ENCODE measurements around the gene MTERF2. TPM values are rescaled to one million over a fixed set of nuclear protein-coding genes. Genes with fewer than 3 reads are reported as not detected.
A peak's percentile ranks its signal among the peaks of the same experiment; 100 is the strongest.

MTERF2 gene
- total and polyA plus RNA-seq, 5 experiments from 2014 or later: 4.4 to 14.3 (median 9.3) TPM

DNA sequence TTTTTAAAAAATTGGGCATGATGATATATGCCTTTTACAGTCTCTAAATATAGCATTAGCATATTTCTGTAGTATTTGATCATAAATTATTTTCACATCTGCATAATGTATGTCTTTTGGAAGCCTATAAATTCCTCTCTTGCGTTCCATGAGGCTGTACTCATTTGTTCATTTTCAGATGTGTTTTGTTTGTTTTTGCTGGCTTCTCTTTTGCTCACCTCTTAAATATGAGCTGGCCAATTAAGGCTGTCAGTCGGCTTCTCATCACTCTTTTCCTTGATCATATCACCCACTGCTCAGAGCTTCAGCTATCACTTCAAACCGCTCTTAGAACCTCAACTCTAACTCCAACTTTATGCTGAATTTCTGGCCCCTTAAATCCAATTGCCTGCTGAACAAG lies 24.7 kb downstream of the MTERF2 start:
- DNase-seq (no peak), ATAC-seq (no peak)
- H3K27ac Mint-ChIP-seq: peak overlapping the region in 2 of 10 donors; percentile 33
- no peak overlapping the region for H3K4me3 Mint-ChIP-seq
- no peaks in the 10 kb centered on the region for H3K27me3 Mint-ChIP-seq
- peaks cover 6 to 55% (median 12%) of the 10 kb centered on the region in 3 donors for H3K36me3 Mint-ChIP-seq
- POLR2A ChIA-PET: no interaction called here
- no peaks in the 10 kb centered on the region for H3K9me3 Mint-ChIP-seq
- H3K4me1 Mint-ChIP-seq: peaks cover 35 to 66% (median 62%) of the 10 kb centered on the region in 4 donors

DNA sequence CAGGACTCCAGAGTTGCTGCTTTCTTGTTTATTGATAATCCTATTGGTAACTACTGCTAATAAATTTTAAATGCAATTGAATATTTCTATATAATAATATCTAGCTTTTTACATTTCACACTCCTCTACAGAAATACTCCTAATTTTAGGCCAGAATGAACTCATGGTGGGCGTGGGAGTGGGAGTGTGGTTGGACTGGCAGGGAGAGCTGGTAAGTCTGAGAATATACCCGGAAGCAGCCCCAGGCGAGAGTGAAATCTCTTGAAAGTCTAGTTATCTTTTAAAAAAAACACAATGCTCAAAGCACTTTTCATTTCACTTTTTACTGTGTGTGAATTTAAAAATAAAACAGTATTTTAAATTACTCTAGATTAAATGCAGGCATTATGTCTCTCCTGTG lies 26.5 kb downstream of the MTERF2 start:
- Mint-ChIP-seq H3K4me1 (peaks cover 37 to 67% (median 60%) of the 10 kb centered on the region in 4 donors), H3K36me3 (peaks cover 5 to 40% (median 6%) of the 10 kb centered on the region in 3 donors), H3K4me3 (no peak overlapping the region), H3K9me3 (peaks cover 0 to 2% (median 0%) of the 10 kb centered on the region in 9 donors), H3K27me3 (no peaks in the 10 kb centered on the region), H3K27ac (peak overlapping the region in 3 of 10 donors; percentile 58 to 74 (median 66))
- POLR2A ChIA-PET: interaction anchor here (0.6 kb wide), 1 partner anchor 17 kb away, joined by 3 read pairs; no protein-coding TSS in a partner anchor
- DNase-seq (no peak), ATAC-seq (no peak)

DNA sequence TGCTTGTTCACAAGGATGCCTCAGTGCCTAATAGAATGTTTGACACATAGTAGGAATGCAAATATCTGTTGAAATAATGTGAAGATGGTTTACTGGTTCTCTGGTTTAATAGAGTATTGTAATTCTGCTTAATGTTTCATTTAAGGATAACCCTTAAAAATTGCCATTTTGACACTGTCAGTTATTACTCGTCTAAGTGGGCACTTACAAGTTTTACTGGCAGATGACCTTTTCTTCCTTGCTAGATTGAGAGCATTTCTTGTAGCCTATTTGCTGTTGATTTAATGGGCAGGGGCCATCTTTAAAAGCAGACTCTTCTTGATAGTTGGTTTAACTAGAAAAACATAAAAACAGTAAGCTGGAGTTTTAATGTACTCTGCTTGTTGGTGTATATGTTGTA lies 29.4 kb downstream of the MTERF2 start:
- Mint-ChIP-seq H3K36me3 (peaks cover 0 to 14% (median 0%) of the 10 kb centered on the region in 3 donors), H3K4me3 (peak overlapping the region; percentile 94 to 100 (median 98)), H3K27ac (peak overlapping the region; percentile 93 to 98 (median 96)), H3K9me3 (peaks cover 0 to 2% (median 0%) of the 10 kb centered on the region in 9 donors), H3K4me1 (peaks cover 25 to 50% (median 43%) of the 10 kb centered on the region in 4 donors), H3K27me3 (no peaks in the 10 kb centered on the region)
- POLR2A ChIA-PET: interaction anchor here (1.2 kb wide), 1 partner anchor 29 kb away, joined by 5 read pairs; the partner anchor contains the start of gene MTERF2
- ATAC-seq (no peak), DNase-seq (no peak)

DNA sequence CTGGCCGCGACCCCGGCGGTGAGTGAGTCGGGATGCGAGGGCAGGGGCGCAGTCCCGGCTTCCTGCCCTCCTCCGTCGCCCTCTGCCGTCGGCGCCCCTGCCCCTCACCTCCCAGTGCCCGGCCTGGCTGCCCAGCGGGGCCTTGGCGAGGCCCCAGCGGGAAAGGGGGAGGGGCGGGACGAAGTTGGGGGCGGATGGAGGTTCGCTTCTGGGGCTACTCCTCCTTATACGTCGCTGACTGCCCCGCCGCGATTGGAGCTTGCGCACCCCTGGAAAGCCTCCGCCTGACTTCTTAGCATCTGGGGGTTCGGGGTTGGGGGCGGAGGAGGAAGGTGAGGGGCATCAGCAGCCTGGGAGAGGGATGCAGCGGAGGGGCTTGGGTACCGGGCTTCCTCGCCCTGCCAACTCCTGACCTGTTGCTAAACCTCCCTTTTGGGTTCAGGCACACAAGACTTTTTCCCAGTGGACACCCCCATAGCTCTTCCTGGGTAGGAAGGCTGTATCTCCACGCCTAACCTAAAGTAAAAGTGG lies 30.8 kb downstream of the MTERF2 start:
- H3K36me3 Mint-ChIP-seq: peaks cover 0 to 6% (median 0%) of the 10 kb centered on the region in 3 donors
- H3K4me3 Mint-ChIP-seq: peak overlapping the region; percentile 94 to 100 (median 98)
- POLR2A ChIA-PET: interaction anchor here (0.6 to 2.8 kb wide), 11 partner anchors 14 to 1605 kb away, joined by 3 to 26 read pairs (median 7); partner anchors contain the start of genes CRY1, MTERF2, POLR3B and SART3
- peaks cover 0 to 2% (median 0%) of the 10 kb centered on the region in 9 donors for H3K9me3 Mint-ChIP-seq
- peak; percentile 39 to 42 for ATAC-seq
- peaks cover 22 to 44% (median 35%) of the 10 kb centered on the region in 4 donors for H3K4me1 Mint-ChIP-seq
- peak in 6 of 10 donors; percentile 41 to 83 (median 53) for DNase-seq
- peak overlapping the region; percentile 93 to 98 (median 96) for H3K27ac Mint-ChIP-seq
- H3K27me3 Mint-ChIP-seq: no peaks in the 10 kb centered on the region

DNA sequence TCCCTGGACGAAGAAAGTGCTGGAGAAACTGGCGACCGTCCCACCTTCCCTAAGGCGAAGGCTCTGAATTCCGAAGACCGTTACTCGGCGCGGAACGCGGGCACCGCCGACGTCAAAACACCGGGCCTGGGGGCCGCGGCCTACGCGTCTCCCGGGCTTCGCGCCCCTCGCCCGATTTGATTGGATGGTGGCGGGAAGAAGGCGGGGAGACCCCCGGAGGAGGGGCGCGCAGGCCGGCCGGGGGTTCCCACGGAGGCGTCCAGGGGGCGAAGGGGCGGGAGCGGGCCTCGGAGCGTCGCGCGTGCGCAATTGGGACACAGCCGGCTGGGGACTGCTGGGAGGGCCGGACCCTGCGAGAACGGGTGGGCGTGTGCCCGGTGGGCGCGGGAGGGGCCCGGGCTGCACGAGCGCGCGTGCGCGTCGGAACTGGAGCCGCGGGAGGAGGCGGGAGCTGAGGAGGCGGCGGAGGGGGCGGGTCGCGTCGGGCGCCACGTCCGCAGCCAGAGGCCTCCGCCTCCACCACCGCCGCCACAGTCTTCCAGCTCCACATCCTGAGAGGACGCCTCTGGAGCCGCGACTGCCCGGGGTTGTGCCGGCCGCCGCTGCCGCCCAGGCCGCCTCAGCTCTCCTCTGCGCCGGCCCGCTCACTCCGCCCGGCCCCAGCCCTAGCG lies 31.4 kb downstream of the MTERF2 start, which contains the start of gene TMEM263:
TMEM263 (plus strand) TSS at position 531 of the 671 bp plus-strand sequence. CDS start 11,210 bp downstream, outside the sequence.
- POLR2A ChIA-PET: interaction anchor here (0.5 to 2.8 kb wide), 12 partner anchors 9 to 1605 kb away, joined by 3 to 26 read pairs (median 6); partner anchors contain the start of genes CRY1, MTERF2, POLR3B and SART3
- peaks cover 19 to 38% (median 30%) of the 10 kb centered on the region in 4 donors for H3K4me1 Mint-ChIP-seq
- peaks cover 0 to 2% (median 0%) of the 10 kb centered on the region in 3 donors for H3K36me3 Mint-ChIP-seq
- peak within 1 kb of the TSS; percentile 93 to 98 (median 97) for H3K27ac Mint-ChIP-seq
- peaks cover 0 to 2% (median 0%) of the 10 kb centered on the region in 9 donors for H3K9me3 Mint-ChIP-seq
- ATAC-seq (peak; percentile 76 to 79), DNase-seq (peak; percentile 90 to 96 (median 93))
- H3K27me3 Mint-ChIP-seq: no peaks in the 10 kb centered on the region
- peak within 1 kb of the TSS; percentile 94 to 100 (median 98) for H3K4me3 Mint-ChIP-seq

DNA sequence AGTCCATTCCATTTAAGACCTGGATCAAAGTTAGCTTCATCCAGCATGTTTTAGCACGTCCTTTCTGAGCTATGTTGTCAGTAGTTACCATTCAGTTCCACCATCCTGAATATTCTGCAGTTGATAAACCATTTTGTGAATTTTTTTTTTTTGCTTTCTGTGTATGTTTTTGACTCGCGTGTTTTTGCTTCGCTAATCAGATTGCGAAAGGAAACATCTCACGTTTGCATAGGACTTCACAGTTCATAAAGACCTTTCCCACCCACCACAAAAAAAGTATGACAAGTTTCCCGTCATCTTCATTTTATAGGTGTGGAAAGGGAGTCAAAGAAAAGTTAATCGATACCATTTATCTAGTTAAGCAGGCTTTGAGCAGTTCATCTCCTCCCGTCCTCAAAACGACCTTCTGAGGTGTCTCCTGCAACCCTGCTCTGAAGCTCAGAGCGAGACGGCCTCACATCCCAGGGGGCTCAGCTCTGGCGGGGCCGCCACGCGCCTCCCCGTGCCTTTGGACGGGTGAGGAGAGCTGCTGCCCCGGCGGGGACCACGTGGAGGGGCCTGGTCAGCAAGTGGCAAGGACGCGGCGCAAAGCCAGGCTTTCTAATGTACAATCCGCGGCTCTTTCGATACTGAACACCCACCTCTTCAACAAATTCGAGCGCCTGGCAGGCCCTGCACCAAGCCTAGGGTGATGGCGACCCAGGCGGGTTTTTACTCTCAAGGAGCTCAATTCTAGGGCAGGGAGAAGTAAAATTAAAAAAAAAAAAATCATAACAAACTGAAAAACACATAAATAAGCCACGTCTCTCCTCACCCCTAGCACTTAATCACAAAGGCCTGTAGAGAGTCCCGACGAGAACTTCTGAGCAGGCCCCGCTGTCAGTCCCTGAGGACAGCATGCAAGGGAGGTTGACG lies 32.2 kb downstream of the MTERF2 start:
- H3K27ac Mint-ChIP-seq: peak overlapping the region; percentile 84 to 98 (median 97)
- no peaks in the 10 kb centered on the region for H3K27me3 Mint-ChIP-seq
- DNase-seq (peak in 5 of 10 donors; percentile 1 to 71 (median 20)), ATAC-seq (peak; percentile 26 to 46)
- H3K4me1 Mint-ChIP-seq: peaks cover 19 to 38% (median 29%) of the 10 kb centered on the region in 4 donors
- peaks cover 0 to 4% (median 2%) of the 10 kb centered on the region in 9 donors for H3K9me3 Mint-ChIP-seq
- peak overlapping the region; percentile 90 to 100 (median 96) for H3K4me3 Mint-ChIP-seq
- H3K36me3 Mint-ChIP-seq: peaks cover 0 to 2% (median 0%) of the 10 kb centered on the region in 3 donors
- POLR2A ChIA-PET: interaction anchor here (0.5 to 2.8 kb wide), 12 partner anchors 9 to 1606 kb away, joined by 3 to 26 read pairs (median 4); partner anchors contain the start of genes CRY1, MTERF2, POLR3B and SART3

DNA sequence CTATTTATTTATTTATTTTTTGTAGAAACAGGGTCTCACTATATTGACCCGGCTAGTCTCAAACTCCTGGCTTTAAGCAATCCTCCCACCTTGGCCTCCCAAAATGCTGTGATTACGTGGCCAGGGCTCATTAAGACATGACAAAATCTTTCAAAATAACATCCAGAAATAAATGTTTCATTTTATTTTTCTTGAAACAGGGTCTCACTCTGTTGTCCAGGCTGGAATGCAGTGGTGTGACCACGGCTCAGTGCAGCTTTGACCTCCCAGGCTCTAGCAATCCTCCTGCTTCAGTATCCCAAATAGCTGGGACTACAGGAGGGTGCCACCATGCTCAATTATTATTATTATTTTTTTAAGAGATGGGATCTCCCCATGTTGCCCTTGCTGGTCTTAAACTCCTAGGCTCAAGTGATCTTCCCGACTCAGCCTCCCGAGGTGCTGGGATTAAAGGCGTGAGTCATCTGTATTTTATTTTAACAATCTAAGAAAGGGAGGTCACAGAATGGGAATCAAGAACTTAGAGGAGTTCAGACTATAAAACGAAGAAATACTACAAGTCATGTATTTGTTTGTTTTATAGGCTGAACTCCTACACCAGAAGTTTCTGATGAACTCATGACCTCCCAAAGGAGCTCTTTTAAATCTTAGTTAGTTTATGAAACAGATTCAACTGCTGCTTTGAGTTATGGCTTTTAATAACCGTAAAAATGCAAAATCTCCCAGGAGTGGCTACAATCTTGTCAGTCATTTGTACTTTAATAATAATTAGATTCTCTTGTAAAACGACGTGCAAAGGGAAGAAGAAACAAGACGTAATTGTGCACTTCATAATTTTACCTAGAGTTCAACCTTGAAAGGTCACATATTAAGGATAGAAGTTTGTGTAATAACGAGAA lies 33.3 kb downstream of the MTERF2 start:
- peak overlapping the region in 5 of 10 donors; percentile 2 to 97 (median 34) for H3K27ac Mint-ChIP-seq
- H3K9me3 Mint-ChIP-seq: peaks cover 0 to 13% (median 7%) of the 10 kb centered on the region in 9 donors
- ATAC-seq: no peak
- H3K36me3 Mint-ChIP-seq: peaks cover 0 to 7% (median 4%) of the 10 kb centered on the region in 3 donors
- H3K27me3 Mint-ChIP-seq: peaks cover 0 to 4% (median 0%) of the 10 kb centered on the region in 5 donors
- DNase-seq: no peak
- POLR2A ChIA-PET: interaction anchor here (0.6 to 0.9 kb wide), 2 partner anchors 11 to 574 kb away, joined by 3 read pairs; no protein-coding TSS in a partner anchor
- peaks cover 19 to 32% (median 24%) of the 10 kb centered on the region in 4 donors for H3K4me1 Mint-ChIP-seq
- peak overlapping the region in 5 of 10 donors; percentile 21 to 98 (median 53) for H3K4me3 Mint-ChIP-seq

DNA sequence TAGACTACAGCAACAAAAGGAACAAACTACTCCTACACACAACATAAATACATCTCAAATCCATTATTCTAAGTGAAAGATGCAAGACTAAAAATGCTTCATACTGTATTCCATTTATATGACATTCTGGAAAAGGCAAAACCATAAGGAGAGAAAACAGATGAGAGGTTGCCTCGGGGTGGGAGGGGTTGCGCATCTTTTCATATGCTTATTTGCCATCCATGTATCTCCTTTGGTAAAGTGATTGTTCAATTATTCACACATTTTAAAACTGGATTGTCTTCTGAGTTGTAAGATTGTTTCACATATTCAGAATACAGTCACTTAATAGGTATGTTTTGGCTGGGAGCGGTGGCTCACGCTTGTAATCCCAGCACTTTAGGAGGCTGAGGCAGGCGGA lies 36.4 kb downstream of the MTERF2 start:
- DNase-seq (no peak), ATAC-seq (no peak)
- POLR2A ChIA-PET: no interaction called here
- Mint-ChIP-seq H3K4me1 (peaks cover 3 to 13% (median 8%) of the 10 kb centered on the region in 4 donors), H3K4me3 (no peak overlapping the region), H3K27me3 (peaks cover 0 to 9% (median 0%) of the 10 kb centered on the region in 5 donors), H3K27ac (peak overlapping the region in 2 of 10 donors; percentile 5 to 36), H3K36me3 (peaks cover 0 to 10% (median 4%) of the 10 kb centered on the region in 3 donors), H3K9me3 (peaks cover 0 to 15% (median 7%) of the 10 kb centered on the region in 9 donors)

DNA sequence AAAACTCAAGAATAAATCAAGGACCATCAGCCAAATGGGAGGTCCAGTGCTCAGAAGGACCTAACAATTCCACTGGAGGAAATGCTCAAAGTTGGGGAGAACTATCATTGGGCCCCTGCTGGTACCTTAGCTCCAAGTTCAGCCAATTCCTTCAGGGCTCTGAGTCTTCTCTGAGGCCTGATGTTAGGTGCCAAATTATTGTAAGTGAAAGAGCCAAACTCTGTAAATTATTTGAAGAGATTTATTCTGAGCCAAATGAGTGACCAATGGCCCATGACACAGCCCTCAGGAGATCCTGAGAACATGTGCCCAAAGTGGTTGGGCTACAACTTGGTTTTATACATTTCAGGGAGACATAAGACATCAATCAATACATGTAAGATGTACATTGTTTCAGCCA lies 39.5 kb downstream of the MTERF2 start:
- H3K27me3 Mint-ChIP-seq: peaks cover 0 to 11% (median 0%) of the 10 kb centered on the region in 5 donors
- H3K9me3 Mint-ChIP-seq: peaks cover 0 to 15% (median 8%) of the 10 kb centered on the region in 9 donors
- H3K27ac Mint-ChIP-seq: peak overlapping the region in 1 of 10 donors; percentile 40
- peaks cover 0 to 6% (median 2%) of the 10 kb centered on the region in 4 donors for H3K4me1 Mint-ChIP-seq
- no peak overlapping the region for H3K4me3 Mint-ChIP-seq
- ATAC-seq (no peak), DNase-seq (no peak)
- POLR2A ChIA-PET: no interaction called here
- peaks cover 0 to 10% (median 6%) of the 10 kb centered on the region in 3 donors for H3K36me3 Mint-ChIP-seq

DNA sequence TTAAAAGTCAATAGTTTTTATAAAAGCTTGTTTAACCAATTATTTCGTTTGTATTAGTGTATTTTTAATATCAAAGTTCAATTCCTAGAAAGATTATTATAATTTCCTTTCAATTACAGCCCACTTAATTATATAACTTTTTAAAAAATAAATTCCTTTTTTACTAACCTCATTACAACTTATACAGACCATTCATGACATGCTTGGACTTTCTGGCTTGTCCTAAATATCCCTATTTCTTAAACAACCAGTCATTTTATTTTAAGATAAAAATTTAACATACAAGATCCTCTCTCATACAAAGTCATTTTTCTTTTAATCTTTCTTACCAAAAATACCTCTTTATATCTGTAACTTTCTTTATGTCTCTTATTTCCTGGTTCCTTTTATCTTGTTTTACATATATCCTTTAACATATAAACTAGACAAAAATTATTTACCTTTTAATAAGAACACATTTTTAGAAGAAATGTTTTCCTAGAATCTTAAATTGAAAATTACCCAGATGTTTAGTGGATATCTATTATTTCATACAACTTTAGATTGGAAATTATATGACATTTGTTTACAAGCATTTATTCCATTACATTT lies 41.6 kb downstream of the MTERF2 start:
- POLR2A ChIA-PET: no interaction called here
- Mint-ChIP-seq H3K27me3 (peaks cover 0 to 11% (median 0%) of the 10 kb centered on the region in 5 donors), H3K4me1 (no peaks in the 10 kb centered on the region), H3K4me3 (no peak overlapping the region), H3K9me3 (peaks cover 0 to 15% (median 8%) of the 10 kb centered on the region in 9 donors), H3K36me3 (peaks cover 0 to 10% (median 6%) of the 10 kb centered on the region in 3 donors), H3K27ac (no peak overlapping the region)
- DNase-seq (no peak), ATAC-seq (no peak)
